Astrocyte of the spinal cord (primary cell): Measurements from ENCODE around the gene SPINK4.

ENCODE experiments used
- DNase-seq: peaks from one replicate; pipeline ENCODE4 v3.0.0; 2011; ENCODE audit warnings: low read depth, low spot score
- H3K4me3 ChIP-seq: 2 replicates; pipeline ENCODE4 v1.5.1; 2011; ENCODE audit warnings: low read depth, mild to moderate bottlenecking, low read length, moderate library complexity
- in situ Hi-C: cut with HindIII; loops from 2 replicates; pipeline ENCODE4 v1.10.0; 2017; ENCODE audit warnings: low sequenced_read_pairs
- TF ChIP-seq, protein P1 (sequence below): IDR thresholded peaks from 2 replicates; pipeline ENCODE4 v1.5.1; 2012; ENCODE audit warnings: low read depth, mild to moderate bottlenecking, low read length, inconsistent platforms

SPINK4 gene

DNA sequence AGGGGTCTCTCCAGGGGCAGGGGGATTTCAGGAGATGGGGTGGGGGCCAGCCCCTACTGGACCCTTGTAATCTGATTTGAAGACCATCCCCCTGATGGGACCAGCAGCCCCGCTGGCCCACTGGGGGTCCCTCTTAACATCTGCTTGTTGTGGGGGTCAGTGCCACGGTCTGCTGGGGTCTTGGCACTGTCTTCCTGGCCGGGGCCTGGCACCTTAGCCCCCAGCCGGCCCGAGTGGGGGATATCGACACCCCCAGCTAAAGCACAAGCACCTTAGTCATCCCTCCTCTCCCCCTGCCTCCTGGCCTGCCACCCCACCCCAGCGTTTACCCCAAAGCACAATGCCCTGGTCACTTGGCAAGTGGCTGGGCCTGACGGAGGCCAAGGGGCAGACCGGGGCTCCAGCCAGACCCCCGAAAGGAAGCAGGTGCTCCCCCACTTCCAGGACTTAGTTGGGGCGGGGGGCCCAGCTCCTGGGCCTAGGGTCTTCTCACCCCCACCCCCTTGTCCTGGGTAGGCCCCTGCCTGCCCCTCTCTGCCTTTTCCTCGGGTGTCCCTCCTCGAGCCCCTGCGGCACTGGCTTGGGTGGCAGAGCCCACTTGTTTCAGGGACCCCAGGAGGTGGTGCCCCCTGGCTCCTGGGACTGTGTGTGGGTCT is 49.0 kb downstream of the SPINK4 start:
- H3K4me3 ChIP-seq, result no peak overlapping the region
- TF ChIP-seq, protein P1, sequence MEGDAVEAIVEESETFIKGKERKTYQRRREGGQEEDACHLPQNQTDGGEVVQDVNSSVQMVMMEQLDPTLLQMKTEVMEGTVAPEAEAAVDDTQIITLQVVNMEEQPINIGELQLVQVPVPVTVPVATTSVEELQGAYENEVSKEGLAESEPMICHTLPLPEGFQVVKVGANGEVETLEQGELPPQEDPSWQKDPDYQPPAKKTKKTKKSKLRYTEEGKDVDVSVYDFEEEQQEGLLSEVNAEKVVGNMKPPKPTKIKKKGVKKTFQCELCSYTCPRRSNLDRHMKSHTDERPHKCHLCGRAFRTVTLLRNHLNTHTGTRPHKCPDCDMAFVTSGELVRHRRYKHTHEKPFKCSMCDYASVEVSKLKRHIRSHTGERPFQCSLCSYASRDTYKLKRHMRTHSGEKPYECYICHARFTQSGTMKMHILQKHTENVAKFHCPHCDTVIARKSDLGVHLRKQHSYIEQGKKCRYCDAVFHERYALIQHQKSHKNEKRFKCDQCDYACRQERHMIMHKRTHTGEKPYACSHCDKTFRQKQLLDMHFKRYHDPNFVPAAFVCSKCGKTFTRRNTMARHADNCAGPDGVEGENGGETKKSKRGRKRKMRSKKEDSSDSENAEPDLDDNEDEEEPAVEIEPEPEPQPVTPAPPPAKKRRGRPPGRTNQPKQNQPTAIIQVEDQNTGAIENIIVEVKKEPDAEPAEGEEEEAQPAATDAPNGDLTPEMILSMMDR, result no peak
- in situ Hi-C loops, result no loop called here
- DNase-seq, result no peak

GRCh38 chr9:33289496-33289895 is 49.5 kb downstream of the SPINK4 start:
- in situ Hi-C loops, result no loop called here
- DNase-seq, result peak; percentile 9
- TF ChIP-seq, protein P1, result no peak
- peak overlapping the region; percentile 86 for H3K4me3 ChIP-seq

DNA sequence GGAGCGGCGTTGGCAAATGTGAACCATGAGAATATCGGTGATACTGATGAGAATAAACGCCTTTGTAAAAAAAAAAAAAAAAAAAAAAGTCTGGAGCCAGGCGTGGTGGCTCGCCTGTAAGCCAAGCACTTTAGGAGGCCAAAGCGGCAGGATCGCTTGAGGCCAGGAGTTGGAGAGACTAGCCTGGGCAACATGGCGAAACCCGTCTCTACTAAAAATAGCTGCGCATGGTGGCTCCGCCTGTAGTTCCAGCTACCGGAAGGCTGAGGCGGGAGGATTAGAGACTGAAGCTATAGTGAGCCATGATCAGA is 49.9 kb downstream of the SPINK4 start:
- in situ Hi-C loops, result no loop called here
- TF ChIP-seq, protein P1, result no peak
- peak overlapping the region; percentile 86 for H3K4me3 ChIP-seq
- DNase-seq, result no peak

- in situ Hi-C loops, result no loop called here
- peak within 1 kb of the TSS; percentile 86 for H3K4me3 ChIP-seq
- TF ChIP-seq, protein P1, result no peak
- DNase-seq, result peak; percentile 99
Observed at GRCh38 chr9:33290247-33291030, 50.5 kb downstream of the SPINK4 start, which contains the start of gene NFX1. NFX1 (plus strand) TSS chr9:33290516; CDS start chr9:33290573, 57 bp downstream.

DNA sequence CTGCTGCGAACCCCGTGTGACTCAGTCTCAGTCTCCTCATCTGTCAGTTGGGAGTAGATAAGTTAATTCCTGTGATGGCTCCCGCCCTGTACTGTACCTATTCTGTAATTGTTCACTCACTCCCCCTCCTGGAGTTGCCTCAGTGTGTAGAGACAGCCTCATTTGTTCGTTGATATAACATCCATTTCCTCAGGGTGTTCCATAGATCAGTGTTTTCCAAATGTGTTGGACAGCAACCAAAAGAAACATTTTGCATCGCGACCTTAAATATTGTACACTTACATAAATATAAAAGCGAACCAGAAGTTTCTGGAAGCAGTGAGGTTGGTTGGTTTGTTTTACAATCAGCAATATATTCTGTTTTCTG is 51.0 kb downstream of the SPINK4 start:
- no peak for DNase-seq
- H3K4me3 ChIP-seq, result peak overlapping the region; percentile 86
- in situ Hi-C loops, result no loop called here
- TF ChIP-seq, protein P1, result no peak

DNA sequence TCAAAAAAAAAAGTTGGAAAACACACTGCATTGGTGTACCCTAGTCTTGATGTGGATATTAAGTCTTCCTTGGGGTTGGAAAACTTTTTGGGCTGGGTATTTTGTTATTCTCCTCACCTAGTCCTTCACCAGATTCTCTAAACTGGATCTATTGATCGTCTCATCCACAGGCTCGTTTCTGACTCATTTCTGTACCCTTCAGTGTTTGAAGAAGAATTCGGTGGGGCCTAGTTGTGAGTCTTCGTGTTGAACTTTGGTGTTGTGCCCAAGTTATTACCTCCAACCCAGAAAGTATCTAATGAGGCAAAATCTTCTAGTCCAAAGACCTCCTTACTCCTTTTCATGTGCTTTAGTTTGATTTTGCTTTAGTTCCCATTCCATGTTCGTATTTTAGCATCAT is 51.9 kb downstream of the SPINK4 start:
- in situ Hi-C loops, result no loop called here
- DNase-seq, result no peak
- H3K4me3 ChIP-seq, result no peak overlapping the region
- TF ChIP-seq, protein P1, result no peak
